ENCODE results near the gene ADGRL3. TPM values are rescaled to one million over a fixed set of nuclear protein-coding genes. Genes with fewer than 3 reads are reported as not detected.

The ADGRL3 gene
- total RNA-seq, 3 donors from 2014 or later = 4.3 to 10.8 (median 4.3) TPM

DNA sequence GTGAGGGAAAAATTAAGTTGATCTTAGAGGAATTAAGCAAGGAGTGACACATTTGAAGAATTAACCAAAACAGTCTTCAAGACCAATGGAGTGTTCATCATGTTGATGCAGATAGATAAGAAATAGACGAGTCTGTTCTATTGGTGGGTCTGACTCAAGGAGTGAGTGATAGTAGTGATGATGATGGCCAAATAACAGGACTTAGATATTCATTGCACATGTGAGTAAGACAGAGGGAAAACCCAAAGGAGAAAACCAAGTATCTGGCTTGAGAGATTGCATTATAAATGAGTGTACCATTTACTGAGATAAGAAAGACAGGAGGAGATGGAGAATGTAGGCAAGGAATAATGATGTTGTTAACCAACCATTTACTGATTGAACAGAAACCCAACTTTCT, 321.3 kb downstream of the ADGRL3 start:
- DNase-seq (no peak), ATAC-seq (no peak)
- no peaks in the 10 kb centered on the region for H3K36me3 ChIP-seq (ENCODE audit: low read depth)
- no peak overlapping the region for H3K4me3 ChIP-seq
- TF ChIP-seq, protein P1, sequence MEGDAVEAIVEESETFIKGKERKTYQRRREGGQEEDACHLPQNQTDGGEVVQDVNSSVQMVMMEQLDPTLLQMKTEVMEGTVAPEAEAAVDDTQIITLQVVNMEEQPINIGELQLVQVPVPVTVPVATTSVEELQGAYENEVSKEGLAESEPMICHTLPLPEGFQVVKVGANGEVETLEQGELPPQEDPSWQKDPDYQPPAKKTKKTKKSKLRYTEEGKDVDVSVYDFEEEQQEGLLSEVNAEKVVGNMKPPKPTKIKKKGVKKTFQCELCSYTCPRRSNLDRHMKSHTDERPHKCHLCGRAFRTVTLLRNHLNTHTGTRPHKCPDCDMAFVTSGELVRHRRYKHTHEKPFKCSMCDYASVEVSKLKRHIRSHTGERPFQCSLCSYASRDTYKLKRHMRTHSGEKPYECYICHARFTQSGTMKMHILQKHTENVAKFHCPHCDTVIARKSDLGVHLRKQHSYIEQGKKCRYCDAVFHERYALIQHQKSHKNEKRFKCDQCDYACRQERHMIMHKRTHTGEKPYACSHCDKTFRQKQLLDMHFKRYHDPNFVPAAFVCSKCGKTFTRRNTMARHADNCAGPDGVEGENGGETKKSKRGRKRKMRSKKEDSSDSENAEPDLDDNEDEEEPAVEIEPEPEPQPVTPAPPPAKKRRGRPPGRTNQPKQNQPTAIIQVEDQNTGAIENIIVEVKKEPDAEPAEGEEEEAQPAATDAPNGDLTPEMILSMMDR (IDR thresholded peaks at IDR 0.05) = no peak
- H3K4me1 ChIP-seq (ENCODE audit: low read depth) = no peaks in the 10 kb centered on the region
- intact Hi-C loops (cut with DNase I, micrococcal nuclease) = no loop called here
- no peaks in the 10 kb centered on the region for H3K9me3 ChIP-seq

DNA sequence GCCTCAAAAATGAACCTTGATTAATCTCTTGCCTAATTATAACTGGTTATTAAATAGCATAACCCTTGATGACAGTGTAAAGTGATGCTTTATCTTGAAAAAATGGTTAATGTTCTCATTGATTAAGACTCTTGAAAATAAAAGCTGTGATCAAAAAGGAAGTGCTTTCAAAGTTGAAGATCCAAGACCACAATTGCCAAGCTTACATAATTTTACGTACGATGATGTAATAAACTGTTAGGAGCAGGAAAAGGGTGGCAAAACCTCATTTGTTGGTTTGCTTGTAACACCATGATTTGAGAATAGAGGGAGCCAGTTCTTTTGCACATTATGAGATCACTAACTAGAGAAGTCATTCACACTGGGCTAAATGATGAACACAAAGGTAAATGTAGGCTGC, 322.2 kb downstream of the ADGRL3 start:
- DNase-seq (no peak), ATAC-seq (no peak)
- H3K4me3 ChIP-seq = no peak overlapping the region
- no peaks in the 10 kb centered on the region for H3K36me3 ChIP-seq (ENCODE audit: low read depth)
- intact Hi-C loops (cut with DNase I, micrococcal nuclease) = no loop called here
- no peaks in the 10 kb centered on the region for H3K9me3 ChIP-seq
- H3K4me1 ChIP-seq (ENCODE audit: low read depth) = no peaks in the 10 kb centered on the region
- TF ChIP-seq, protein P1 (IDR thresholded peaks at IDR 0.05) = no peak

DNA sequence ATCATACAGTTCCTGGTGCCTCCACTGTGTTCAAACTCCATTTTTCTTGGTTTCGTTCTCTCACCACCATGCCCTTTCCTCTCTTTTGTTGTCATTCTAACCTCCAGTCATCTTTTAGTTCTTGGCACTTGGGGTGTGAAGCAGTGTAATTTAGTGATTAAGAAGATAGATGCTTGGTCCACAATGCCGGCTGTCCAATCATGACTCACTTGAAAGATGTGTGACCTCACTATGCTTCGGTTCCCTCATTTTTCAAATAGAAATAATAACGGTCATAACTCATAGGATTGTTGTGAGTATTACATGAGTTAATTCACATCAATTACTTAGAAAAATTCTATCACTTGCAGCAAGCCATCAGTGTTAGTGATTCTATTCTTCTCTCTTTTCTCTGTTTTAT, 327.8 kb downstream of the ADGRL3 start:
- no peaks in the 10 kb centered on the region for H3K36me3 ChIP-seq (ENCODE audit: low read depth)
- intact Hi-C loops (cut with DNase I, micrococcal nuclease) = no loop called here
- H3K9me3 ChIP-seq = no peaks in the 10 kb centered on the region
- DNase-seq (no peak), ATAC-seq (no peak)
- no peak overlapping the region for H3K4me3 ChIP-seq
- TF ChIP-seq, protein P1 (IDR thresholded peaks at IDR 0.05) = no peak
- H3K4me1 ChIP-seq (ENCODE audit: low read depth) = no peaks in the 10 kb centered on the region

GRCh38 chr4:61528595-61528994, 328.5 kb downstream of the ADGRL3 start:
- intact Hi-C loops (cut with DNase I, micrococcal nuclease) = no loop called here
- no peak overlapping the region for H3K4me3 ChIP-seq
- H3K9me3 ChIP-seq = no peaks in the 10 kb centered on the region
- ATAC-seq = no peak
- TF ChIP-seq, protein P1 (IDR thresholded peaks at IDR 0.05) = no peak
- DNase-seq = no peak
- no peaks in the 10 kb centered on the region for H3K4me1 ChIP-seq (ENCODE audit: low read depth)
- H3K36me3 ChIP-seq (ENCODE audit: low read depth) = no peaks in the 10 kb centered on the region

GRCh38 chr4:61531188-61531587, 331.1 kb downstream of the ADGRL3 start:
- Histone ChIP-seq H3K4me1 (ENCODE audit: low read depth) (no peaks in the 10 kb centered on the region), H3K36me3 (ENCODE audit: low read depth) (no peaks in the 10 kb centered on the region), H3K4me3 (no peak overlapping the region), H3K9me3 (no peaks in the 10 kb centered on the region)
- DNase-seq = no peak
- intact Hi-C loops (cut with DNase I, micrococcal nuclease) = no loop called here
- TF ChIP-seq, protein P1 (IDR thresholded peaks at IDR 0.05) = no peak
- no peak for ATAC-seq

DNA sequence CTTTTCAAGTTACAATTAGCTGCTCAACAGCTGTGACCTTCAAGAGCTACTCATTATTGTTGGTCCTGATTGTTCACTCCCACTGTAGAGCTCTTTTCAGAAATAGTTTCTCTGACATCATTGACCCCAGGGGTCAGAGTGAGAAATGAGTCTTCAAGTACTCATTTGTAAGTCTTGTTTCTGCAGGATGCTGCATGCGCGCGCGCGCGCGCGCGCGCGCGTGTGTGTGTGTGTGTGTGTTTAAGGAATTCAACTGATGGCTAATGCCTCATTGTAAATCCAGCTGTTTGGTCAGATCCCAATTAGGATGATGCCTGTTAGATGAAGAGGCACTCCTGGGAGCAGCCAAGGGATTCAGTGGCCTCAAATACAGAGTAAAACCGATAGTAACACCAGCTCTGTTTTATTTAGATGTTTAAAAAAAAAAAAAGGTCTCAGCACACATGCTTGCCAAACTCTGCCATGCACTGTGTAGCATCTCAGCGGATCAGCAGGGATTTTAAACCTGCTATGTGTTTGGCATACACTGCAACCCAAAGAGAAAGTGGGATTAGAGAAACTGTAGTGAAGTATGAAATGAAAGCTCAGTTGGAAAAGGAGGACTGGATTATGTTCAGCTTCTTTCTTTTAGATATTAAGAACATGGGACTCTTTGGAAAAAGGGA, 332.3 kb downstream of the ADGRL3 start:
- TF ChIP-seq, protein P1 (IDR thresholded peaks at IDR 0.05) = no peak
- intact Hi-C loops (cut with DNase I, micrococcal nuclease) = no loop called here
- DNase-seq = no peak

More for the DNA sequence above, 332.3 kb downstream of the ADGRL3 start:
- Histone ChIP-seq H3K4me3 (no peak overlapping the region), H3K4me1 (ENCODE audit: low read depth) (no peaks in the 10 kb centered on the region), H3K36me3 (ENCODE audit: low read depth) (no peaks in the 10 kb centered on the region), H3K9me3 (no peaks in the 10 kb centered on the region)
- no peak for ATAC-seq
